Fibroblast of skin of back (primary cell): ENCODE data around the gene WDR45.

Experiments used
- DNase-seq: peaks from one replicate; pipeline ENCODE4 v3.0.0-alpha.2; 2013

WDR45 gene

DNA sequence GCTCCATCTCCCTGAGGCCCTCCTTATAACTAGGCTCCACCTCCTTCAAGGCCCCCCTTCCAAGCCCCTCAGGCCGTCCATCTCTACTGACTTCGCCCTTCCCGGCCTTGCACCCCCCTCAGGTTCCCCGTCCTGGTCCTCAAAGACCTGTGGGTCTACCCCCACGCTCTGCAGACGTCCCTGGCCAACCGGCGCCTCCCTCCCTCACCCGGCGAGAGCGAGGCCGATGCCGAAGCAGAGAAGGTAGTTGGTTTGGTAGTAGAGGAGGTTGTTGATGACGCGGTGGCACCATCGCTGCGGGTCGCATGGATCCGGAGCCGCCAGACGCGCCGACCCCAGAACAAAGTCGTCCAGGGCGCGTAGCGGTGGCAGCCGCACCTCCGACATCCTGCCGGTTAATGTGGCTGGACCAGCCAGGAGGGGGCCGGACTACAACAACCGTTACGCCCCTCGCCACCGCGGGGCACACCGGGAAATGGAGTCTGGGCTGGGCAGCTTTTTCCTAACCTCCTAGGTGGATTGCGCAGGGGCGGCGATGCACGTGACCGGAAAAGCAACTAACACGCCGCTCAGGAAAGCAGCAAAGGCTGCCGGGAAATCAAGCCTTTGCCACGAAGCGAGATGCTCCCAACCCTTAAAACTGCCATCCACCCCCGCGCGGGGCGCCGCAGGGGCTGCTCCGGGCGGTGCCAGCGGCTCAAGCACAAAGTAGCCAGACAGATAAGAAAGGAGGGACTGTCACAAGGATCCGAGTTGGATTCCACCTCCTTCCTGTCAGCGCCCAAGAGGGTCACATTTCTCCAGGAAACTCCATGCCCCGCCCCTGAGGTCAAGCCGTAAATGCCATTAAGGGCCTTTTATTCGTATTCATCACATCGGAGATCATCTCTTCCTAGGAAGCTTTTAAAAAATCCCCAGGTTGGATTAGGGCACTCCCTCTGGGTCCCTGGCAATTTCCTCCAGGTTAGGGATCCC, 5.8 kb downstream of the WDR45 start, which contains the start of gene PRAF2:
Gene PRAF2, minus strand, starts transcription at position 402 of the 975 bp plus-strand sequence. Its CDS starts 15 bp downstream, at position 387.
- peak; percentile 93 for DNase-seq

DNA sequence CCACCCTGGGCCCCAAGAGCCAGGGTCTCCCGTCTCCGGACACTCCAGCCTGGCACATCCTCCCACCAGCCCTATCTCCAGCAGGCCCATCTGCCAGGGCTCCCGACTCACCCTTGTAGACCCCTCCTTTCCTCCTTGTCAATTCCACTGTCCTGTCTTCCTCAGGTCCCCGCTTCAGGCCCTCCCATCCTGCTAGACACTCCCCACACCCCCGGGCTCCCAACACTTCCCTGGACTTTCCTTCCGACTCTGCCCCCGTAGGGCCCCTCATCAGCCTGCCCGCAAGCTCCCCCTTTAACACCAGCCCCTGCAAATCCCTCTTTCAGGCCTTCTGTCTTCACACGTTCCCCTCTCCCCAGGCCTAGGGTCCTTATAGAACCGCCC, 7.0 kb downstream of the WDR45 start:
- no peak for DNase-seq

DNA sequence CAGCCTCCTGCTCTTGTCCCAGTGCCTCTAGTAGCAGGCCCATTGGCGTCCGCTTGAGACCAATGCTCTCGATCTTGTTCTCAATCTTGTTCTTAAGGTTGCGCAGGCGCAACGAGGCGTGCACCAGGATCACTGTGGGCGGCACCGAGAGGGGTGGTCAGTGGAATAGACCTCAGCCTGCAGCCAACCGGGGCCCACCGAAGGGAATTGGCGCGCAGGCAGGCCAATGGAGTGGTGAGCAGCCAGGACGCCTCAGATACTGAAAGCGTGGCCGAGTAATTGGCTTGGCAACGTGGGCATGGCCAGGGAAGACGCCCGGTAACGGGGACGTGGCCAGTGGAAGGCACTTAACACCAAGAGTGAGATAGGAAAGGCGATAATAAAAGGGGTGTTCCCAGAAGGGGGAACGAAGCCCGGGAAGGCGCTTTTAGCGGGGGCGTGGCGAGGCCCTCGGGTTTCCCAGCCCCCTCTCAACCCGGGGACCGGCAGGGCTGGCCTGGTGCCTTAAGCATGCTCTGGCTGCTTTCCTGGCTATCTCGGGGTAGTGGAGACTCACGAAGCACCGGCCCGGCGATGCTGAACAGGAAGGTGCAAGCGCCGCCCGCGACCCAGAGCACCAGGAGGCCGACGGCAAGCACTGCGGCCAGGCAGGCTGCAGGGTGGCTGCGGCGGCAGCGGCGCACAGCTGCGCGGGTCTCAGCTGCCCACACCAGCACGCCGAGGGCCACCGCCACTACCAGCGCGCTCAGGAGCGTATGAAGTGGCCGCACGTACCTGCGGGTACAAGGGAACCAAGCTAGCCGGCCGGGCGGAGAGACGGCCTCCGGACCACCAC, 7.6 kb downstream of the WDR45 start:
- peak; percentile 44 for DNase-seq

DNA sequence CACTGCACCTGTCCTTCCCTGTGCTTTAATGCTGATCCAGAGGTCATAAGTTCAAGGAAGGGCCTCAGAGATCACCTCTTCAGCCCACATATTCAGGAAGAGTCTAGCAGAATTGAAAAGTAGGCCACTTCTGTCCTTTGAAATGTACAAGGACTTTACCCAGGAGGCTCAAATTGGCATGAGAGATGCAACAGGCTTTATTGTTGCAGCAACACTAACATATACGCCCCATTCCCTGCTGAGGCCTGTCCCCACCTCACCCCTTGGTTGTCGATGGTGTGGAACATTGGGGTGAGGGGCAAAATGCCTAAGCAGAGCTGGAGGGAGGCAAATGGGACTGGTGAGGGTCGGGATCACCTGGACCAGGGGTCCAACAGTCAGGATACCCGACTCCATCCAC, 8.7 kb downstream of the WDR45 start:
- no peak for DNase-seq

DNA sequence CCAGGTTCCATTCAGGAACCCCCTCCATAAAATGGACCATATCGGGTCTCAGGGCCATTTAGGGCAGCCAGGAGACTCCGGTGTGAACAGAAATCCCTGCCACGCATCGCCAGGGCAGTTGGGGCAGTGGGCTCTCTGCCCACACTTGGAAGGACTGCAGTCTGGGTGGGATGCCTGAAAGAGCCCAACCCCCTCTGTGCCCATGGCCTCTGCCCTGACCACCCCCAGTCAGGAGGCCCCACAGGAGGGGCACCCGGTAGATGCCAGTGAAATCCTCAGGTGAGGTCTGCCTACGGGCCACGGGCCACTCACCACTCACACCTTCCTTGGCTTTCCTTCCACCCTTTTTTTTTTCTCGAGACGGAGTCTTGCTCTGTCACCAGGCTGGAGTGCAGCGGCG, 10.6 kb downstream of the WDR45 start:
- no peak for DNase-seq

DNA sequence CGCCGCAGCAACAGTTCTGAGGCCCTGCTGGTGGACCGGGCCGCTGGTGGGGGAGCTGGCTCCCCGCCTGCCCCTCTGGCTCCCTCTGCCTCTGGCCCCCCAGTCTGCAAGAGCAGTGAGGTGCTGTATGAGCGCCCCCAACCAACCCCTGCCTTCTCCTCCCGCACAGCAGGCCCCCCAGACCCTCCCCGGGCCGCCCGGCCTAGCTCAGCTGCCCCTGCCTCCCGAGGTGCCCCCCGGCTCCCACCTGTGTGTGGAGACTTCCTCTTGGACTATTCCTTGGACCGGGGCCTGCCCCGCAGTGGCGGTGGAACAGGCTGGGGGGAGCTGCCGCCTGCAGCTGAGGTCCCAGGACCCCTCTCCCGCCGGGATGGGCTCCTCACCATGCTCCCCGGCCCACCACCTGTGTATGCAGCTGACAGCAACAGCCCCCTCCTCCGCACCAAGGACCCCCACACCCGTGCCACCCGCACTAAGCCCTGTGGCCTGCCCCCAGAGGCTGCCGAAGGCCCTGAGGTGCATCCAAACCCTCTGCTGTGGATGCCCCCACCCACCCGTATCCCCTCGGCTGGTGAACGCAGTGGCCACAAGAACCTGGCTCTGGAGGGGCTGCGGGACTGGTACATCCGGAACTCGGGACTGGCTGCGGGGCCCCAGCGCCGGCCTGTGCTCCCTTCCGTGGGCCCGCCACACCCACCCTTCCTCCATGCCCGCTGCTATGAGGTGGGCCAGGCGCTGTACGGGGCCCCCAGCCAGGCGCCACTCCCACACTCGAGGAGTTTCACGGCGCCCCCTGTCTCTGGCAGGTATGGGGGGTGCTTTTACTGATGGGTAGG, 12.2 kb downstream of the WDR45 start:
- no peak for DNase-seq

DNA sequence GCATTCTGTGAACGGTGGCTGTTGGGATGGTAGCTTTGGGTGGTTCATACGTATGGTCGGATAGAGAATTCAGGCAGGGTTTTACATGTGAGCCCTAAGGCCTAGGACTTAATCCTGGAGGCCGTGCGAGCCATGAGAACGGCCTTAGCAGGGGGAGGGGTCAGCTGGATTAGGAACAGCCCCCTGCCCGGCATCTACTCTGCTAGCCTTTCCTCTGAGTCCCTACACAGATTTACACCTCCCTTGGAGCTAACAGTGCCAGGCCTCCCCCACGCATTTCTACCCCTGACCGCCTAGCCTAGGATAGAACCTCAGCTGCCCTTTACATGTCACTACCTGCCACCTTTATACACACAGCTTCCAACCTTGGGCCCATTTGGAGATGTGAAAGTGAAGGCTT, 13.0 kb downstream of the WDR45 start:
- DNase-seq = no peak

DNA sequence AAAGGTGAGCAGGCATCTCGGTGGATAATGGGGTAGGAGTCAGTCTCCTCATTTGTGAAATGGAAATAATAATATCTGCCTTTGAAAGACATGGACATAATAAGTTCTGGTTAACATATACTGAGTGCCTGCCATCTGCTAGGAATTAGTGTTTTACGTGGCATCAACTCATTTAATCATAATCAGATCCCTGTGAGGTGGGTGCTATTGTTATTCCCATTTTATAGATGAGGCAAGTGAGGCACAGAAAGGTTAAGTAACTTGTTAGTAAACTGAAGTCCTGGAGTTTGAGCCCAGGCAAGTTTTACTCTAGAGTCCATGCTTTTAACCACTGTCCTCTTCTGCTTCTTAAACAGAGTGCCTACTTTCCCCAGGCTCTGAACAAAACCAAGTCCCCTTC, 13.4 kb downstream of the WDR45 start:
- no peak for DNase-seq

DNA sequence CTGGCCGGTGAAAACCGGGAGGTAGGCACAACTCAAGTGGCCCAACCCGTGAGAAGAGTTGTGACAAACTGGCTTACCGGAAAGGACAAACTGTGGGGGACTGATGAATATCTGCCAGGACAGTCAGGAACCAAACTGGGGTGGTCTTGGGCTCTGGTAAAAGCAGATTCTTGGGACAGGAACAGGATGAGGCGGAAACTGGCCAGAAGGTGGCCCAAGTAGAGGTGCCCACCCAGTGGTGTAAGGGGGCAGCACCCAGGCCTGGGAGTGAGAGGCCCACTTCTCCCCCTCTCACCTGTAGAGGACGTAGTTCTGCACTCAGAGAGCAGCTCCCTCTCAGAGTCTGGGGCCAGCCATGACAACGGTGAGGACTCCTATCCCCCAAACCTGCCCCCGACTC, 15.0 kb downstream of the WDR45 start:
- no peak for DNase-seq

DNA sequence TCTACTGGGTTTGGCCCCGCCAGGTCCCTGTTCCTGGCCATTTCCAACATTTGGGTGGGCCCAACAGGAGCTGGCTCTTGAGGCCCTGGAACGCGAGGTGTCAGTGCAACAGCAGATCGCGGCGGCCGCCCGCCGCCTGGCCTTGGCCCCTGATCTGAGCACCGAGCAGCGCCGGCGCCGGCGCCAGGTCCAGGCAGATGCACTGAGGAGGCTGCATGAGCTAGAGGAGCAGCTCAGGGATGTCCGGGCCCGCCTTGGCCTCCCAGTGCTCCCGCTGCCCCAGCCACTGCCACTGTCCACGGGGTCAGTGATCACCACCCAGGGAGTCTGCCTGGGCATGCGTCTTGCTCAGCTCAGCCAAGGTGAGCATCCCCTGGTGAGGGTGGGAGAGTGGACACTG, 15.4 kb downstream of the WDR45 start:
- DNase-seq = no peak

DNA sequence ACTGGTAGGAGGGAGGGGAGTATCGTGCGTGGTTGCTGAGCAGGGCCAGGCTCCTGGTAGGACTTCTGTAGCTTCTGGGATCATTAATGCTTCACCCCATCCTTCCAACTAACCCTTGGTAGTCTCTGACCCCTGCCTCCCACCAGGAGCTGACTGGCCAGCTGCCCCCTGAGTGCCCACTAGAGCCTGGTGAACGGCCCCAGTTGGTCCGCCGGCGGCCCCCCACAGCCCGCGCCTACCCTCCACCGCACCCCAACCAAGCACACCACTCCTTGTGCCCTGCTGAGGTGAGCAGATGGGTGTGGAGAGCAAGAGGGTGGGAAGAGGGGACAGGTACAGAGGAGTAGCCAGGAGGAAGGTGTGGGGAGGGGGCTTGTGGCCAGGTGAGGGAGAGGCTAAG, 16.0 kb downstream of the WDR45 start:
- no peak for DNase-seq

DNA sequence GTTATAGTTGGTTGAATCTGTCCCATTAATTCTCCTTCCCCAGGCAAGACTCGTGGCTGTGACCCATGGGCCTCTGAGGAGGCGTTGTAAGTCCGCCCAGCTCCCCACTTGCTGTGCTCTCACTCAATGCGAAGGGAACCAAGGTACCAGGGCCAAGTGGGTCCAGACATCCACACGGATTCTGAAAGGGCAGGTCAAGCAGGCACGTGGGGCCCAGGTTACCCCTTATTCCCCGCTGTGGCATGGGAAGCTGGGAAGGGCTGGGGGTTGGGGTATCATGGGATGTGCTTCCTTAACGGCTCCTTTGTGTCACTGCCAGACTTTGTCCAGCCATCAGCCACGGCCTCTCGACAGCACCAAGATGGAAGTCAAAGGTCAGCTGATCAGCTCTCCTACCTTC, 17.8 kb downstream of the WDR45 start:
- no peak for DNase-seq

DNA sequence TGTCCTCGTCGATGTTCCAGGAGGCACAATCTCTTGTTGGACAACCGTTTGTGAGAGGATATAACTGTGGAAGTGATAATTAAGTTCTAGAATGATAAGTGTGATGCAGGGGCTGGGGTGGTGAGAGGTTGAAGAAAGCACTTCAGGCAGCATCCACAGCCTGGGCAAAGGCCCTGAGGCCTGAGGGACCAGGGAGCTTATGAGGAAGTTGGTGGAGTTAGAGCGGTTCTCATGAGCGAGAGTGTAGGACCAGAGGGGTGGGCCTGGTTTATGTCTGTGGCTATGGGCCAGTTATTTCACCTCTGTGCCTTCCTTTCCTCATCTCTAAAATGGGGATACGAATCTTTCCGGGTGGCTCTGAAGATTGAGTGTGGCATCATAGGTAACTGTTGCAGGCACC, 18.2 kb downstream of the WDR45 start:
- no peak for DNase-seq

DNA sequence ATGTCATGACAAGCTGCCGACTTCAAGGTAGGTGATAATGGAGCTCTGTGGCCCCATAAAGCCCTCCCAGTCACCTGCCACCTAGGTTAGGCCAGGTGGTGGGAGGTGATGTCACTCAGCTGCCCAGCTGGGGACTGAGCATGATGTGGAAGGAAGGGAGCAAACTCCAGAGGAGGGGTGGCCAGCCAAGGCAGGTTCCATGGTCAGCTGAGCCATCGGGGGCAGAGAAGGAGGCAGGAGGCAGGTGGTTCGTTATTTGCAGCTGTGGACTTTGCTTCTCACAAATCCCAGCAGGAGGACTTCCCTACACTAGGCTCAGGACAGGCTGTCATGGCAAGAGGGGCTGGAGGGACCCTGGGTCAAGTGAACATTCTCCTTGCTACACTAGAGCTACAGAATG, 18.8 kb downstream of the WDR45 start:
- no peak for DNase-seq

DNA sequence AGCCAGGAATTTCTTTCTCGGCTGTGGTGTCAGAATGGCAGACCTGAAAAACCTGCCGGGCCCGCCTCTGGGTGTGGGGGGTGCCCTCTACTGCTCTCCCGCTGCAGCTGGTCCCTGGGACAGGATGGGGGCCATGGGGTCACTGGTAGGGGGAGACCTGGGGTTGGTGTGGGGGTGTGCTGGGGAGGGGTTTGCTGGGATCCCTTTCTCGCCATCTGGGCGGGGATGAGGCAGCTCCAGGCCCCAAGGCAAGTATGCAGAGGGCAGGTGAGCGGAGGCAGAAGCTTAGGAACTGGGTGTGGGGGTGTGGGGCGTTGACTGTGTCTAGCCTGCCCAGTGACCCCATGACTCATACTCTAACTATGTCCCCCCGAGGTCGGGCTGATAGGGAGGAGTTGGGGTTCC, 20.0 kb downstream of the WDR45 start:
- no peak for DNase-seq

DNA sequence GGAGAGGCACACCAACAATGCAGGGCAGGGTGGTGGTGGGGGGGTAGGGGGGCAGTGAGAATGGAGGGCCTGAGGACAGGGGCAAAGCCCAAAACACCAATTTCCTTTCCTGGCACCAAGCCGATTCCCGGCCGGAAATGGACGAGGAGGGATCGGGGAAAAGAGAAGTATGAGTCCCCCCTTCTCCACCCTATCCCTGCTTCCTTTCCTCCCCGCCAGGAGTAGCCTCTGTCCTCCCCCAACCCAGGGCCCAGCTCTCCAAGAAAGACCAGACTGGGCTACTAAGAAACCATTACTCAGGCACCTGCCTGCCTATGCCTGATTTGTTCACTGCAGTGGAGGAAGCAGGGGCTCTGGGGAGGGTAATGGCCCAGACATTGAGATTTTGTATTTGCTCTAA, 20.5 kb downstream of the WDR45 start:
- no peak for DNase-seq

DNA sequence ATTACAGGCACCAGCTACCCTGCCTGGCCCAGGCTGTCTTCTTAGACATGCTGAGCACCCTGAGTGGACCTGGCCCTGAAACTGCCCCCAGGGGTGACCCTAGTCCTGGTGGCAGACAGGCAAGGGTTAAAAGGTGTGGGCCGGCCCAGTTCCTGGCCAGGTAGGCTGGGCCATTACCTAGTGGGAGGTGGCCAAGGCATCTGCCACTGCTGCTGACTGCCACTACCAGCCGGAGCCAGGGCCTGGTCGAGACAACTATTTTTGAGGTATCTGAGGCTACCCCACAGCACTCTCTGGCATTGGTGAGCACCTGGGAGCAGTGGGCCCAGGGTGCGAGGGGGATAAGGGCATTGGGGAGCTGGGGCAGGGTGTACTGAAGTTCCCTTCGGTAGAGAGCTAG, 20.9 kb downstream of the WDR45 start, which contains the start of gene CCDC120:
Gene CCDC120, plus strand, starts transcription at position 206 of the 400 bp plus-strand sequence. CDS start 3,043 bp downstream, outside the sequence.
- no peak for DNase-seq

DNA sequence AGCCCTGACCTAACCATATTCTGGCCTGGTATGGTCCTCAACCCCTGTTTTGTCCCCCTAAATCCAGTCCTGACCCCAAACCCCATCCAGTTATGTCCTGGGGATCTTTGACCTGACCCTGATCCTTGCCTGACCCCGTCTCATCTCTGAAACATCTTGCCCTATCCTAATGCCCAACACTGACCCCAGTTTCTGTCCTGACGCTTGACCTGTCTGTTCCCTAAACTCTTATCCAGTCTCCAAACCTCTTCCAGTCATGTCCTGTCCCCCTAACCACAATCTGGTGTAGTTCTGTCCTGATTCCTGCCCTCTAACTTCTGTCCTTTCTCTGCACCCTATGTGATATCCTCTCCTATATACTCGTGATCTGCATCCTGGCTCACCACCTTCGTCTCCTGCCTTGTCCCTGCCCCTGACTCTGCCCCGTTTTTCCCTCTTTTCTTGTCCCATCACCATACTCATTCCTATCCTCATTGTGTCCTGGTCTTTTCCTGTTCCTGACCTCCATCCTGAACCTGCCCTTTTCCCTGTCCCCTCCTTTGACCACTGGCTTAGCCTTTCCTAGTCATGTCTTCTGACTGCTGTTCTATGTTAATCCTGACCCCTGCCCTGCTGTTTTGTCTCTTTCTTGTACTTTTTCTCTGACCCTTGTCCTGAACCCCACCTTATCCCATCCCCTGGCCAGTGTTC, 25.5 kb downstream of the WDR45 start:
- DNase-seq = no peak

DNA sequence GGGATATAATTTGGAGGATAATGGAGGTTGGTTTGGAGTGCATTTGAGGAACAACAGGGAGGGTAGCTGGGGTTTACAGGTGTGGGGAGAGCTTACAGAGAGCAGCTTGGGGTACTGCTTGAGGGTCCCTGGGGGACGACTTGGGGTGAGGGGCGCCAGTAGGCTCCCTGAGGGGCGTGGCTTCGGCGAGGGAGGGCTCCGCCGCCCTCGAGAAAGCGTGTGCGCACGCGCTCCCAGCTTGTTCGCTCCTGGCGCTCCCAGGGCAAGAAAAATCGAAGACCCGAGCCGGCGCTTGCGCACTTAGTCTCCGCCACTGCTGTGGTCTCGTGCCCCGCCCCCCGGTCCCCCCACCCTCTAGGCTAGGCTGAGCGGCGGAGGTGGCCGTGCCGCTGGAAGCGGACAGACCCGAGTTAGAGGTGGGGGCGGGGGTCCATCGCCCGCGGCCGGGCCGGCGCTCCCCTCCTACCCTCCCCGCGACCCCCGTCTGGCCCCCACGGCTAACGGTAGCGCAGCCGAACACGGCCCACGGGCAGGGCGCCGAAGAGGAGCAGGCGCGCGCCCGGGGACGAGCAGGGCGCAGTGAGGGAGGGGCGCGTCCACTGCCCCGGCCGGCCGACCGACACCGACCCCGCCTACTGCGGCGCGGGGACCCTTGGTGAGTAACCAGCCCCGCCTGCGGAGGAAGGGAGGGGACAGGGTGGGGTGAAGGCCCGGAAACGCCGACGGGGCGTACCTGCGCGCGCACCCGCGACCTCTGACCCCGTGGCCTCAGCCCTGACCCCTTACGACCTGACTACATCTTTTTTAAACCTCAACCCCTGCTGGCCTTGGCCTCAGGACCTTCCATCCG, 26.2 kb downstream of the WDR45 start:
- peak; percentile 64 for DNase-seq

DNA sequence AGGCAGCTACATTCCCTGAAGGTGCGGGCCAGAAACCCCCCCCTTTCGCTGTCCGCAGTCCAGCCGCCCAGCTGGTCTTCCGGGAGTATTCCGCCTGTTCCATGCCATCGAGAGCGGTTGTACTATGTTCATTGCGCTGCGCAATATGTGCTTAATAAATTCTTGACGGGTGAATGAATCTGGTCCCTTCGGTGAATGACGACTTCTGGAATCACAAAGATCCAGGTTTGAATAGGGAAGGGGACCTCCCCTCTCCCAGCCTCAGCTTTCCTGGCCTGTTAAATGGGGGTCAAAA, 35.8 kb downstream of the WDR45 start:
- DNase-seq = no peak
